Loucy (cell line): ENCODE data around the gene OR6M1.

Experiments used
- H2AFZ ChIP-seq: fragments of 200-600 bp; sonication (generic); 2 replicates; pipeline ENCODE4 v1.6.0; 2016; ENCODE audit warnings: antibody characterized with exemption, mild to moderate bottlenecking, low read length, moderate library complexity
- H3F3A ChIP-seq: fragments of 200-600 bp; 2 replicates; pipeline ENCODE4 v1.6.0; 2016; ENCODE audit warnings: antibody characterized with exemption, low read depth, mild to moderate bottlenecking
- H3K27me3 ChIP-seq: fragments of 200-600 bp; sonication (generic); 2 replicates; pipeline ENCODE4 v1.6.1; 2014; ENCODE audit warnings: low read length, mild to moderate bottlenecking; ENCODE audit not compliant: insufficient read depth, poor library complexity, severe bottlenecking
- H3K36me3 ChIP-seq: fragments of 200-600 bp; sonication (generic); 2 replicates; pipeline ENCODE4 v1.6.1; 2016; ENCODE audit warnings: low read length; ENCODE audit not compliant: insufficient read depth
- H3K4me1 ChIP-seq: fragments of 200-600 bp; sonication (generic); 2 replicates; pipeline ENCODE4 v1.5.1; 2014; ENCODE audit warnings: low read length, mild to moderate bottlenecking; ENCODE audit not compliant: insufficient read depth, poor library complexity, severe bottlenecking
- H3K4me2 ChIP-seq: fragments of 200-600 bp; sonication (generic); 2 replicates; pipeline ENCODE4 v1.6.0; 2014; ENCODE audit warnings: antibody characterized with exemption, low read length, low read depth, mild to moderate bottlenecking; ENCODE audit not compliant: poor library complexity, severe bottlenecking
- H3K4me3 ChIP-seq: fragments of 200-600 bp; sonication (generic); 2 replicates; pipeline ENCODE4 v1.5.1; 2014; ENCODE audit warnings: low read length, mild to moderate bottlenecking, mixed read lengths; ENCODE audit not compliant: poor library complexity, severe bottlenecking
- H3K79me2 ChIP-seq: fragments of 200-600 bp; sonication (generic); 2 replicates; pipeline ENCODE4 v1.6.1; 2014; ENCODE audit warnings: low read length; ENCODE audit not compliant: insufficient read depth
- H3K9ac ChIP-seq: fragments of 200-600 bp; sonication (generic); 2 replicates; pipeline ENCODE4 v1.6.0; 2014; ENCODE audit warnings: mild to moderate bottlenecking, low read depth, low read length, moderate library complexity; ENCODE audit not compliant: poor library complexity, severe bottlenecking
- H3K9me2 ChIP-seq: fragments of 200-600 bp; sonication (generic); replicated peaks from 2 replicates; pipeline ENCODE4 v1.6.1; 2016; ENCODE audit warnings: low read depth, low read length, mixed read lengths
- H3K9me3 ChIP-seq: fragments of 200-600 bp; sonication (generic); 2 replicates; pipeline ENCODE4 v1.6.1; 2014; ENCODE audit warnings: mild to moderate bottlenecking, antibody characterized with exemption, low read length, low read depth; ENCODE audit not compliant: insufficient read depth
- H4K20me1 ChIP-seq: fragments of 200-600 bp; sonication (generic); 2 replicates; pipeline ENCODE4 v1.6.0; 2014; ENCODE audit warnings: antibody characterized with exemption, low read length, mild to moderate bottlenecking; ENCODE audit not compliant: insufficient read depth, poor library complexity, severe bottlenecking
- EZH2phosphoT487 ChIP-seq: fragments of 200-600 bp; IDR thresholded peaks from 2 replicates; pipeline ENCODE4 v1.6.1; 2018; ENCODE audit warnings: antibody characterized with exemption, mild to moderate bottlenecking, moderate library complexity, borderline replicate concordance
- TF ChIP-seq, protein P1 (sequence below): fragments of 200-600 bp; sonication (generic); conservative IDR thresholded peaks from 2 replicates; pipeline ENCODE4 v1.5.1; 2014; ENCODE audit warnings: mild to moderate bottlenecking, antibody characterized with exemption, low read length

Gene OR6M1, protein sequence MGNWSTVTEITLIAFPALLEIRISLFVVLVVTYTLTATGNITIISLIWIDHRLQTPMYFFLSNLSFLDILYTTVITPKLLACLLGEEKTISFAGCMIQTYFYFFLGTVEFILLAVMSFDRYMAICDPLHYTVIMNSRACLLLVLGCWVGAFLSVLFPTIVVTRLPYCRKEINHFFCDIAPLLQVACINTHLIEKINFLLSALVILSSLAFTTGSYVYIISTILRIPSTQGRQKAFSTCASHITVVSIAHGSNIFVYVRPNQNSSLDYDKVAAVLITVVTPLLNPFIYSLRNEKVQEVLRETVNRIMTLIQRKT

DNA sequence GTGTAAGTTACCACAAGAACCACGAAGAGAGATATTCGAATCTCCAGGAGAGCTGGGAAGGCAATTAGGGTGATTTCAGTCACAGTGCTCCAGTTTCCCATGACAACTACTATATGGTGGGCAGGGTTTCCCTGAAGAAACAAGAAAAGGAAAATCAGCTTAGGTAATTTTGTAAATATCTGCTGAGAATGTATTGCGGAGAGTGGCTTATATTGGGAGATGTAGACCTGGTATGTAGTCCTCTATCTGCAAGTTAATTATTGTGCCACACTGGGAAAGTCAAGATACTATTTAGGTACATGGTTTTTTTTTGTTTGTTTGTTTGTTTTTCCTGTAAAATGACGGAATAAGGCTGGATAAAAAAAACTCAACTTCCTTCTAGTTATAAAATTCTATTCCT is at the start of gene OR6M1:
TSS of gene OR6M1 (minus strand) at position 101 of the 400 bp plus-strand sequence. CDS start at position 101, 0 bp downstream.
- H2AFZ ChIP-seq: no peak within 1 kb of the TSS
- no peak within 1 kb of the TSS for H3K4me3 ChIP-seq

DNA sequence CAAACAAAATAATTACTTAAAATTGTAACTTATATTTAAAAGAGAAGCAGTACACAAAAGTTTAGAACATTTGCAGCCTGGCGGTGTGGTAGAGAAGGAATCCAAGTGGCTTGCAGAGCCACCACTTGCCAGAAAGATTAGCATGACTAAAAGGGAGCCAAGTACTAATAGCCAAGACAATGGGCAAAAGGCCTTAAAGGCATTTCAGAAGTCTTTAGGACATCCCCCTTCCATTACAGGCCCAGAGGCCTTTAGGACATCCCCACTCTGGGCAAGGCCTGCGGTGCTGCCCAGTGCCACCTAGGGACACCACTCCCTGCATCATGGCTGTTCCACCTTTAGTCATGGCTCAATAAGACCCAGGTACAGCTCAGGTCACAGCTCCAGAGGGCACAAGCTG is 46.9 kb upstream of the OR6M1 start:
- no peaks in the 10 kb centered on the region for H3K9me2 ChIP-seq
- H3K9me3 ChIP-seq: no peaks in the 10 kb centered on the region

More for the DNA sequence above, at the start of gene OR6M1:
- H3K79me2 ChIP-seq: no peaks in the 10 kb centered on the region
- no peaks in the 10 kb centered on the region for H4K20me1 ChIP-seq
- H3K36me3 ChIP-seq: no peaks in the 10 kb centered on the region
- no peaks in the 10 kb centered on the region for H3K9me3 ChIP-seq
- TF ChIP-seq, protein P1, sequence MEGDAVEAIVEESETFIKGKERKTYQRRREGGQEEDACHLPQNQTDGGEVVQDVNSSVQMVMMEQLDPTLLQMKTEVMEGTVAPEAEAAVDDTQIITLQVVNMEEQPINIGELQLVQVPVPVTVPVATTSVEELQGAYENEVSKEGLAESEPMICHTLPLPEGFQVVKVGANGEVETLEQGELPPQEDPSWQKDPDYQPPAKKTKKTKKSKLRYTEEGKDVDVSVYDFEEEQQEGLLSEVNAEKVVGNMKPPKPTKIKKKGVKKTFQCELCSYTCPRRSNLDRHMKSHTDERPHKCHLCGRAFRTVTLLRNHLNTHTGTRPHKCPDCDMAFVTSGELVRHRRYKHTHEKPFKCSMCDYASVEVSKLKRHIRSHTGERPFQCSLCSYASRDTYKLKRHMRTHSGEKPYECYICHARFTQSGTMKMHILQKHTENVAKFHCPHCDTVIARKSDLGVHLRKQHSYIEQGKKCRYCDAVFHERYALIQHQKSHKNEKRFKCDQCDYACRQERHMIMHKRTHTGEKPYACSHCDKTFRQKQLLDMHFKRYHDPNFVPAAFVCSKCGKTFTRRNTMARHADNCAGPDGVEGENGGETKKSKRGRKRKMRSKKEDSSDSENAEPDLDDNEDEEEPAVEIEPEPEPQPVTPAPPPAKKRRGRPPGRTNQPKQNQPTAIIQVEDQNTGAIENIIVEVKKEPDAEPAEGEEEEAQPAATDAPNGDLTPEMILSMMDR: no peak
- no peak for TF ChIP-seq EZH2phosphoT487
- no peaks in the 10 kb centered on the region for H3K9me2 ChIP-seq
- no peak within 1 kb of the TSS for H3K9ac ChIP-seq
- no peaks in the 10 kb centered on the region for H3F3A ChIP-seq
- H3K27me3 ChIP-seq: no peaks in the 10 kb centered on the region
- H3K4me2 ChIP-seq: no peak within 1 kb of the TSS
- H3K4me1 ChIP-seq: no peaks in the 10 kb centered on the region

DNA sequence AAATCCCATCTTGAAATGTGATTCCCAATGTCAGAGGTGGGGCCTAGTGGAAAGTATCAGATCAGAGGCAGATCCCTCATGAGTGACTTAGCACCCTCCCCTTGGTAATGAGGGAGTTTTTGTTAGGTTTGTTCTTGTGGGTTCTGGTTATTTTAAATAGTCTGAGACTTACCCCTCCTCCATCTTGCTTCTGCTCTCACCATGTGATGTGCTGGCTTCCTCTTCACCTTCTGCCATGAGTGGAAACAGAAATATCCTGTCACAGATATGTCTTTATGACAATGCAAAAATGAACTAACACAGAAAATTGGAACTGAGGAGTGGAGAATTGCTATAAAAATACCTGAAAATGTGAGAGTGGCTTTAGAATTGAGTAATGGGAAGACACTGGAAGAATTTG is 46.2 kb upstream of the OR6M1 start:
- H3K4me3 ChIP-seq: no peak overlapping the region
- H3F3A ChIP-seq: no peaks in the 10 kb centered on the region
- H3K36me3 ChIP-seq: no peaks in the 10 kb centered on the region
- no peak overlapping the region for H2AFZ ChIP-seq
- H3K9ac ChIP-seq: no peak overlapping the region
- no peaks in the 10 kb centered on the region for H3K9me3 ChIP-seq
- TF ChIP-seq, protein P1: no peak
- no peak for TF ChIP-seq EZH2phosphoT487
- no peaks in the 10 kb centered on the region for H3K9me2 ChIP-seq
- no peaks in the 10 kb centered on the region for H3K4me1 ChIP-seq
- H3K27me3 ChIP-seq: no peaks in the 10 kb centered on the region
- H3K4me2 ChIP-seq: no peak overlapping the region
- no peaks in the 10 kb centered on the region for H3K79me2 ChIP-seq
- H4K20me1 ChIP-seq: no peaks in the 10 kb centered on the region

More for the DNA sequence above, 46.9 kb upstream of the OR6M1 start:
- no peaks in the 10 kb centered on the region for H3K79me2 ChIP-seq
- TF ChIP-seq, protein P1: no peak
- no peak for TF ChIP-seq EZH2phosphoT487
- H2AFZ ChIP-seq: no peak overlapping the region
- H3K27me3 ChIP-seq: no peaks in the 10 kb centered on the region
- H3K9ac ChIP-seq: no peak overlapping the region
- H3K4me2 ChIP-seq: no peak overlapping the region
- no peak overlapping the region for H3K4me3 ChIP-seq
- H4K20me1 ChIP-seq: no peaks in the 10 kb centered on the region
- H3F3A ChIP-seq: no peaks in the 10 kb centered on the region
- no peaks in the 10 kb centered on the region for H3K4me1 ChIP-seq
- no peaks in the 10 kb centered on the region for H3K36me3 ChIP-seq
